ENCODE results near the gene SLC2A4. TPM values are rescaled to one million over a fixed set of nuclear protein-coding genes. Genes with fewer than 3 reads are reported as not detected.

The SLC2A4 gene
- polyA plus RNA-seq, 3 donors: not detected

DNA sequence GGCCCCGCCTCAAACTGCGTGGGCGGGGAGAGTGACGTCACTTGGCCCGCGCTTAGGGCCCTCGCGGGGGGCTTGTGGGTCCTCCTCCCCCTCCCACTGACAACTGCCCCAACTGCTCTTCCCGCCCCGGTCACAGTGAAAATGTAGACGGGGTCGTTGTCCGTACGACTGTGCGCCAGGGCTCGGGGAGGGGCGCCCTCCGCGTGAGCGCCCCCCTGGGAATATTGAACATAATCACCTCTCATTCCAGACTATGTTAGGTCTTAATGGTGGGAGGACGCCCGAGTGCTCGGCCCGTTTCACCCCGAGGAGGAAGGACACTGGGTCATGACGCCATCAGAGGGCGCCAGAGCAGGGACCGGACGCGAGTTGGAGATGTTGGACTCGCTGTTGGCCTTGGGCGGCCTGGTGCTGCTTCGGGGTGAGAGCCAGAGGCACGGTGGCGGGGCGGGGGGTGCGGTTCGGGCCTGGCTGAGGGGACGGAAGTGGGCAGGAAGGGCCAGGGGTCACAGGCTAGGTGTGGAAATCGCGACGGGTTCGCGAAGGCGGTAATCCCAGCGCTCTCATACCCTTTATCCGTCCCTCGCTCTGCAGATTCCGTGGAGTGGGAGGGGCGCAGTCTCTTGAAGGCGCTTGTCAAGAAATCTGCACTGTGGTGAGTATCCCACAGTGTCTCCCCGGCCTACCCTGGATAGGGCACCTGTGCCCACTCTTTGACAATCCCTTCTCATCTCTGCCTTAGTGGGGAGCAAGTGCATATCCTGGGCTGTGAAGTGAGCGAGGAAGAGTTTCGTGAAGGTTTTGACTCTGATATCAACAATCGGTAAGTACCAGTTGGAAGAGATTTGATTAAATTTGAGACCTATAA is 29.1 kb upstream of the SLC2A4 start, which contains the start of gene ELP5:
Gene ELP5 (plus strand): TSS at position 40 of the 868 bp plus-strand sequence. CDS start 336 bp downstream, at position 376.
- H2AFZ ChIP-seq (ENCODE audit: insufficient read depth, low read depth, low read length, poor library complexity, severe bottlenecking): peak within 1 kb of the TSS; percentile 81
- H3K36me3 ChIP-seq (replicated peaks in 1 of 2; ENCODE audit: control insufficient read depth in 1 of 2, insufficient read depth in 2 of 2, low read length in 2 of 2): peaks cover 21 to 33% of the 10 kb centered on the region in 2 donors
- H3K27ac ChIP-seq (ENCODE audit: low read depth in 1 of 2, low read length in 2 of 2): peak within 1 kb of the TSS; percentile 100
- Mint-ChIP-seq H3K4me3 (peak within 1 kb of the TSS; percentile 90 to 95), H3K4me1 (peaks cover 34% of the 10 kb centered on the region), H3K9me3 (no peaks in the 10 kb centered on the region), H3K27me3 (ENCODE audit: low read depth in 3 of 3) (no peaks in the 10 kb centered on the region), H3K27ac (peak within 1 kb of the TSS; percentile 99 to 100 (median 100)), H3K36me3 (peaks cover 29 to 41% of the 10 kb centered on the region in 2 donors)
- peak within 1 kb of the TSS; percentile 97 for H3K9ac ChIP-seq (ENCODE audit: insufficient read depth, low read length, poor library complexity, severe bottlenecking)
- peaks cover 57% of the 10 kb centered on the region for H3K79me2 ChIP-seq (ENCODE audit: insufficient read depth, low read length)
- WGBS (ENCODE audit: insufficient coverage): under 1% methylated on average over 47 of the region's 55 CpGs
- intact Hi-C loops (cut with micrococcal nuclease): loop anchor here (2.0 to 10.0 kb wide), 5 partner anchors 35 to 312 kb away; partner anchors contain the start of genes EIF5A (in 2 of the 2), ACADVL (in 1 of the 2), DLG4 (in 1 of the 2) and SENP3 (in 1 of the 2)
- H4K20me1 ChIP-seq (ENCODE audit: insufficient read depth, low read length): peaks cover 5% of the 10 kb centered on the region
- DNase-seq: peak; percentile 88 to 96 (median 93)
- TF ChIP-seq, protein P1, sequence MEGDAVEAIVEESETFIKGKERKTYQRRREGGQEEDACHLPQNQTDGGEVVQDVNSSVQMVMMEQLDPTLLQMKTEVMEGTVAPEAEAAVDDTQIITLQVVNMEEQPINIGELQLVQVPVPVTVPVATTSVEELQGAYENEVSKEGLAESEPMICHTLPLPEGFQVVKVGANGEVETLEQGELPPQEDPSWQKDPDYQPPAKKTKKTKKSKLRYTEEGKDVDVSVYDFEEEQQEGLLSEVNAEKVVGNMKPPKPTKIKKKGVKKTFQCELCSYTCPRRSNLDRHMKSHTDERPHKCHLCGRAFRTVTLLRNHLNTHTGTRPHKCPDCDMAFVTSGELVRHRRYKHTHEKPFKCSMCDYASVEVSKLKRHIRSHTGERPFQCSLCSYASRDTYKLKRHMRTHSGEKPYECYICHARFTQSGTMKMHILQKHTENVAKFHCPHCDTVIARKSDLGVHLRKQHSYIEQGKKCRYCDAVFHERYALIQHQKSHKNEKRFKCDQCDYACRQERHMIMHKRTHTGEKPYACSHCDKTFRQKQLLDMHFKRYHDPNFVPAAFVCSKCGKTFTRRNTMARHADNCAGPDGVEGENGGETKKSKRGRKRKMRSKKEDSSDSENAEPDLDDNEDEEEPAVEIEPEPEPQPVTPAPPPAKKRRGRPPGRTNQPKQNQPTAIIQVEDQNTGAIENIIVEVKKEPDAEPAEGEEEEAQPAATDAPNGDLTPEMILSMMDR (IDR thresholded peaks at IDR 0.05): peak; percentile 28
- peak within 1 kb of the TSS; percentile 86 for H3K4me2 ChIP-seq (replicated peaks; ENCODE audit: extremely low read depth, low read length, poor library complexity, severe bottlenecking)
- peak within 1 kb of the TSS; percentile 73 to 93 (median 87) for H3K4me3 ChIP-seq (replicated peaks in 1 of 3; ENCODE audit: low read depth in 2 of 3, low read length in 3 of 3)
- H3K9me3 ChIP-seq (replicated peaks in 1 of 2; ENCODE audit: control insufficient read depth in 1 of 2, insufficient read depth in 1 of 2, low read length in 2 of 2): no peaks in the 10 kb centered on the region
- no peaks in the 10 kb centered on the region for H3K27me3 ChIP-seq (ENCODE audit: control insufficient read depth in 2 of 2, insufficient read depth in 2 of 2, low read length in 2 of 2)
- peaks cover 31 to 36% of the 10 kb centered on the region in 2 donors for H3K4me1 ChIP-seq (ENCODE audit: control insufficient read depth in 1 of 2, insufficient read depth in 2 of 2, low read length in 2 of 2)

DNA sequence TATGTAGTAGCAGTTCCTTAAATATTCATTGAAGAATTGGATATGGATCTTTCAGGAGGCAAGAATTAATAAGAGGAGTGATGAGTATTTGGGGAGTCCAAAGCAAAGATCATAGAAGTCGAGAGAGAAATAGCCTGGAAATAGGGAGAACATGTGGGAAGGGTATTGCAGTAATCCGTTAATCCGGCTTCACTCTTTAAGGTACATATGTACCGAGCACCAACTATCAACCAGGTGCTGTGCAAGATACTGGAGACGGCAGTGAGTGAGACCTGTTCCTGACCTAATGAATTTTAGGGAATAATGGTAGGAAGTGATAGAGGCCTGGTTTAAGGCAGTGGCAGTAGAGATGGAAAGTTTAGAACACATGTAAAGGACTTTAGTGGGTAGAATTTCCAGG is 28.4 kb upstream of the SLC2A4 start:
- Mint-ChIP-seq H3K4me3 (peak overlapping the region; percentile 90 to 95), H3K27ac (peak overlapping the region; percentile 99 to 100 (median 100)), H3K9me3 (no peaks in the 10 kb centered on the region), H3K36me3 (peaks cover 30 to 47% of the 10 kb centered on the region in 2 donors), H3K27me3 (ENCODE audit: low read depth in 3 of 3) (no peaks in the 10 kb centered on the region), H3K4me1 (peaks cover 34% of the 10 kb centered on the region)
- peak overlapping the region; percentile 97 for H3K9ac ChIP-seq (ENCODE audit: insufficient read depth, low read length, poor library complexity, severe bottlenecking)
- H3K9me3 ChIP-seq (replicated peaks in 1 of 2; ENCODE audit: control insufficient read depth in 1 of 2, insufficient read depth in 1 of 2, low read length in 2 of 2): no peaks in the 10 kb centered on the region
- 94% methylated on average over 2 of the region's 5 CpGs for WGBS (ENCODE audit: insufficient coverage)
- intact Hi-C loops (cut with micrococcal nuclease): loop anchor here (2.0 to 10.0 kb wide), 5 partner anchors 36 to 312 kb away; partner anchors contain the start of genes EIF5A (in 2 of the 2), ACADVL (in 1 of the 2), DLG4 (in 1 of the 2) and SENP3 (in 1 of the 2)
- H3K4me2 ChIP-seq (replicated peaks; ENCODE audit: extremely low read depth, low read length, poor library complexity, severe bottlenecking): peak overlapping the region; percentile 86
- H3K79me2 ChIP-seq (ENCODE audit: insufficient read depth, low read length): peaks cover 50% of the 10 kb centered on the region
- peaks cover 21 to 37% of the 10 kb centered on the region in 2 donors for H3K36me3 ChIP-seq (replicated peaks in 1 of 2; ENCODE audit: control insufficient read depth in 1 of 2, insufficient read depth in 2 of 2, low read length in 2 of 2)
- TF ChIP-seq, protein P1 (IDR thresholded peaks at IDR 0.05): no peak
- no peak for DNase-seq
- H3K4me1 ChIP-seq (ENCODE audit: control insufficient read depth in 1 of 2, insufficient read depth in 2 of 2, low read length in 2 of 2): peaks cover 31 to 36% of the 10 kb centered on the region in 2 donors
- H4K20me1 ChIP-seq (ENCODE audit: insufficient read depth, low read length): peaks cover 5% of the 10 kb centered on the region
- peak overlapping the region; percentile 81 for H2AFZ ChIP-seq (ENCODE audit: insufficient read depth, low read depth, low read length, poor library complexity, severe bottlenecking)
- H3K27me3 ChIP-seq (ENCODE audit: control insufficient read depth in 2 of 2, insufficient read depth in 2 of 2, low read length in 2 of 2): no peaks in the 10 kb centered on the region
- peak overlapping the region; percentile 100 for H3K27ac ChIP-seq (ENCODE audit: low read depth in 1 of 2, low read length in 2 of 2)
- H3K4me3 ChIP-seq (replicated peaks in 1 of 3; ENCODE audit: low read depth in 2 of 3, low read length in 3 of 3): peak overlapping the region; percentile 60 to 93 (median 73)
